Endothelial cell of umbilical vein (primary cell): Measurements from ENCODE around the gene FGF6. TPM values are rescaled to one million over a fixed set of nuclear protein-coding genes. Genes with fewer than 3 reads are reported as not detected.

ENCODE experiments used
- BruUV-seq: library from RNA; stranded (reverse); fragments of 400-500 nt; replicated peaks from 2 replicates; lab custom pipeline; 2021; lab: Mats Ljungman, UMichigan
- CTCF ChIA-PET: fragments of 300-600, 350-600 bp; sonication (Branson Sonifier 250); formaldehyde crosslinking; loops from one replicate; lab custom pipeline; 2021; ENCODE audit warnings: antibody characterized with exemption, inconsistent platforms; lab: Charles Lee
- POLR2A ChIA-PET: fragments of 300-600, 350-600 bp; sonication (Branson Sonifier 250); formaldehyde crosslinking; loops from one replicate; lab custom pipeline; 2021; ENCODE audit warnings: antibody characterized with exemption, inconsistent platforms; lab: Charles Lee
- DNase-seq: peaks from one replicate; pipeline ENCODE4 v3.0.0-alpha.2; 2011; ENCODE audit warnings: low read depth, low spot score
- FAIRE-seq: peaks from 2 replicates; lab custom pipeline; 2011; peaks lifted over from hg19 to GRCh38; lab: Jason Lieb, UNC
- H2AFZ ChIP-seq: 2 replicates; pipeline ENCODE4 v1.6.0; 2012; ENCODE audit warnings: low read depth, low read length, control low read depth, inconsistent platforms
- H3K27ac ChIP-seq: 2 replicates; pipeline ENCODE4 v1.5.1; 2011; ENCODE audit warnings: low read depth, mild to moderate bottlenecking, control low read depth, low read length, moderate library complexity; ENCODE audit not compliant: insufficient read depth
- H3K27me3 ChIP-seq, 2 experiments: 2 replicates each; pipeline versions ENCODE4 v1.6.0 to v1.6.1; 2011; ENCODE audit warnings: low read length in 2 of 2, mixed read lengths in 1 of 2; ENCODE audit not compliant: control insufficient read depth in 2 of 2, insufficient read depth in 2 of 2
- H3K36me3 ChIP-seq, 2 experiments: 2 replicates in 1 of 2; 3 replicates in 1 of 2; pipeline ENCODE4 v1.5.1; 2011; ENCODE audit warnings: low read length in 2 of 2, mild to moderate bottlenecking in 1 of 2, moderate library complexity in 1 of 2; ENCODE audit not compliant: control insufficient read depth in 2 of 2, insufficient read depth in 2 of 2; ENCODE audit errors: extremely low read depth in 1 of 2
- H3K4me1 ChIP-seq: 3 replicates; pipeline ENCODE4 v1.5.1; 2011; ENCODE audit warnings: mild to moderate bottlenecking, low read length; ENCODE audit not compliant: control insufficient read depth, insufficient read depth; ENCODE audit errors: extremely low read depth
- H3K4me2 ChIP-seq: 2 replicates; pipeline ENCODE4 v1.6.1; 2011; ENCODE audit warnings: low read length, control low read depth, mixed read lengths; ENCODE audit not compliant: insufficient read depth
- H3K4me3 ChIP-seq, 3 experiments: fragments of 200-600 bp in 1 of 3; sonication (generic), shearing (Covaris generic) in 1 of 3; replicated peaks in 1 of 3; 2 replicates each; pipeline ENCODE4 v1.5.1; 2011 to 2016; ENCODE audit warnings: control low read depth in 3 of 3, low read length in 3 of 3, mild to moderate bottlenecking in 2 of 3, inconsistent platforms in 1 of 3, low read depth in 1 of 3, moderate library complexity in 1 of 3; ENCODE audit not compliant: insufficient read depth in 1 of 3
- H3K79me2 ChIP-seq: 2 replicates; pipeline ENCODE4 v1.6.0; 2012; ENCODE audit warnings: low read length, inconsistent platforms; ENCODE audit not compliant: control insufficient read depth, insufficient read depth
- H3K9ac ChIP-seq: replicated peaks from 2 replicates; pipeline ENCODE3; 2011; ENCODE audit warnings: low read length, control low read depth; ENCODE audit not compliant: insufficient read depth; ENCODE audit errors: extremely low read depth
- H3K9me1 ChIP-seq: replicated peaks from 3 replicates; pipeline ENCODE4 v1.6.0; 2011; ENCODE audit warnings: mild to moderate bottlenecking, low read length; ENCODE audit not compliant: control insufficient read depth, insufficient read depth; ENCODE audit errors: extremely low read depth
- H3K9me3 ChIP-seq: replicated peaks from 2 replicates; pipeline ENCODE4 v1.5.1; 2012; ENCODE audit warnings: low read length, inconsistent platforms; ENCODE audit not compliant: control insufficient read depth, insufficient read depth
- H4K20me1 ChIP-seq: replicated peaks from 2 replicates; pipeline ENCODE3; 2011; ENCODE audit warnings: mild to moderate bottlenecking, low read length; ENCODE audit not compliant: control insufficient read depth, insufficient read depth; ENCODE audit errors: extremely low read depth
- EZH2 ChIP-seq: IDR thresholded peaks from 2 replicates; pipeline ENCODE4 v1.6.1; 2012; ENCODE audit warnings: borderline replicate concordance, low read depth, mild to moderate bottlenecking, moderate library complexity, low read length, inconsistent platforms; ENCODE audit not compliant: severe bottlenecking
- FOS ChIP-seq: IDR thresholded peaks from 2 replicates; pipeline ENCODE4 v1.6.1; 2011; ENCODE audit warnings: mild to moderate bottlenecking, low read length, moderate library complexity, borderline replicate concordance; ENCODE audit not compliant: insufficient read depth
- JUN ChIP-seq: IDR thresholded peaks from 2 replicates; pipeline ENCODE4 v1.6.1; 2011; ENCODE audit warnings: borderline replicate concordance, low read depth; ENCODE audit not compliant: insufficient read length, insufficient read depth
- MYC ChIP-seq: IDR thresholded peaks from one replicate; pipeline ENCODE4 v1.6.1; 2011; ENCODE audit warnings: mild to moderate bottlenecking, low read depth, low read length
- POLR2A ChIP-seq: IDR thresholded peaks from 2 replicates; pipeline ENCODE4 v1.6.1; 2012; ENCODE audit warnings: low read depth, mild to moderate bottlenecking, control low read depth, low read length
- POLR2AphosphoS5 ChIP-seq: IDR thresholded peaks from 2 replicates; pipeline ENCODE4 v1.6.1; 2012; ENCODE audit warnings: low read depth, mild to moderate bottlenecking, control low read depth, low read length, moderate library complexity; ENCODE audit not compliant: insufficient read depth
- dilution Hi-C: fragments of 300-500 bp; cut with MboI; formaldehyde crosslinking; loops from one replicate; pipeline ENCODE4 v1.15.0; 2019; ENCODE audit warnings: low sequenced_read_pairs; ENCODE audit not compliant: extremely low pct_ligation_motif_present
- intact Hi-C: fragments of 100-400 bp; cut with micrococcal nuclease; formaldehyde crosslinking; loops from one replicate; pipeline ENCODE4 v1.10.0; 2022
- polyA plus RNA-seq, 4 experiments: library from polyadenylated mRNA; depleted of rRNA in 3 of 4; stranded (reverse) in 3 of 4; unstranded in 1 of 4; fragments of >200 nt; gene quantifications; 2 replicates each; pipeline versions ENCODE4 v1.2.1 to v1.2.3, GENCODE V29; 2011 to 2012; ENCODE audit warnings: missing spikeins in 1 of 4
- total RNA-seq: library from RNA; stranded (reverse); gene quantifications from 2 replicates; pipeline ENCODE4 v1.2.3, GENCODE V29; 2021
- TF ChIP-seq, protein P1 (sequence below), 2 donors: IDR thresholded peaks; 1 replicate in 1 of 2; 2 replicates in 1 of 2; pipeline ENCODE4 v1.5.1; 2011; ENCODE audit warnings: low read length in 2 of 2, mild to moderate bottlenecking in 2 of 2, moderate library complexity in 2 of 2, control low read depth in 1 of 2, inconsistent platforms in 1 of 2, low read depth in 1 of 2; ENCODE audit not compliant: insufficient read depth in 1 of 2; ENCODE audit errors: extremely low read depth in 1 of 2
- TF ChIP-seq, protein P2 (sequence below): IDR thresholded peaks from 2 replicates; pipeline ENCODE4 v1.6.1; 2011; ENCODE audit not compliant: insufficient read depth, insufficient read length

Gene FGF6
- total and polyA plus RNA-seq, 2 donors (not counting 3 experiments of a cell fraction or from before 2014, with no cell fraction given), result not detected

GRCh38 chr12:4402996-4403395 lies 42.6 kb downstream of the FGF6 start:
- Histone ChIP-seq H2AFZ (no peak overlapping the region), H3K27ac (no peak overlapping the region), H3K27me3 (no peaks in the 10 kb centered on the region), H3K4me3 (no peak overlapping the region), H3K9me1 (no peaks in the 10 kb centered on the region), H4K20me1 (no peaks in the 10 kb centered on the region), H3K9me3 (no peaks in the 10 kb centered on the region), H3K36me3 (no peaks in the 10 kb centered on the region), H3K79me2 (no peaks in the 10 kb centered on the region), H3K4me2 (no peak overlapping the region), H3K4me1 (no peaks in the 10 kb centered on the region), H3K9ac (no peak overlapping the region)
- dilution Hi-C loops (no loop called here), intact Hi-C loops (no loop called here)
- TF ChIP-seq POLR2A (no peak), EZH2 (no peak), MYC (no peak), POLR2AphosphoS5 (no peak)
- TF ChIP-seq, protein P1, sequence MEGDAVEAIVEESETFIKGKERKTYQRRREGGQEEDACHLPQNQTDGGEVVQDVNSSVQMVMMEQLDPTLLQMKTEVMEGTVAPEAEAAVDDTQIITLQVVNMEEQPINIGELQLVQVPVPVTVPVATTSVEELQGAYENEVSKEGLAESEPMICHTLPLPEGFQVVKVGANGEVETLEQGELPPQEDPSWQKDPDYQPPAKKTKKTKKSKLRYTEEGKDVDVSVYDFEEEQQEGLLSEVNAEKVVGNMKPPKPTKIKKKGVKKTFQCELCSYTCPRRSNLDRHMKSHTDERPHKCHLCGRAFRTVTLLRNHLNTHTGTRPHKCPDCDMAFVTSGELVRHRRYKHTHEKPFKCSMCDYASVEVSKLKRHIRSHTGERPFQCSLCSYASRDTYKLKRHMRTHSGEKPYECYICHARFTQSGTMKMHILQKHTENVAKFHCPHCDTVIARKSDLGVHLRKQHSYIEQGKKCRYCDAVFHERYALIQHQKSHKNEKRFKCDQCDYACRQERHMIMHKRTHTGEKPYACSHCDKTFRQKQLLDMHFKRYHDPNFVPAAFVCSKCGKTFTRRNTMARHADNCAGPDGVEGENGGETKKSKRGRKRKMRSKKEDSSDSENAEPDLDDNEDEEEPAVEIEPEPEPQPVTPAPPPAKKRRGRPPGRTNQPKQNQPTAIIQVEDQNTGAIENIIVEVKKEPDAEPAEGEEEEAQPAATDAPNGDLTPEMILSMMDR (IDR thresholded peaks at IDR 0.05; ENCODE audit: extremely low read depth in 1 of 2, insufficient read depth in 1 of 2, low read depth in 1 of 2, low read length in 2 of 2), result no peak
- TF ChIP-seq, protein P2, sequence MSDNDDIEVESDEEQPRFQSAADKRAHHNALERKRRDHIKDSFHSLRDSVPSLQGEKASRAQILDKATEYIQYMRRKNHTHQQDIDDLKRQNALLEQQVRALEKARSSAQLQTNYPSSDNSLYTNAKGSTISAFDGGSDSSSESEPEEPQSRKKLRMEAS, result no peak
- no peak for DNase-seq
- ChIA-PET CTCF (interaction anchor here (0.5 to 0.8 kb wide), 2 partner anchors 39 to 126 kb away, joined by 3 to 4 read pairs; no protein-coding TSS in a partner anchor), POLR2A (no interaction called here)
- no peak for FAIRE-seq
- BruUV-seq, result no TSS peak

DNA sequence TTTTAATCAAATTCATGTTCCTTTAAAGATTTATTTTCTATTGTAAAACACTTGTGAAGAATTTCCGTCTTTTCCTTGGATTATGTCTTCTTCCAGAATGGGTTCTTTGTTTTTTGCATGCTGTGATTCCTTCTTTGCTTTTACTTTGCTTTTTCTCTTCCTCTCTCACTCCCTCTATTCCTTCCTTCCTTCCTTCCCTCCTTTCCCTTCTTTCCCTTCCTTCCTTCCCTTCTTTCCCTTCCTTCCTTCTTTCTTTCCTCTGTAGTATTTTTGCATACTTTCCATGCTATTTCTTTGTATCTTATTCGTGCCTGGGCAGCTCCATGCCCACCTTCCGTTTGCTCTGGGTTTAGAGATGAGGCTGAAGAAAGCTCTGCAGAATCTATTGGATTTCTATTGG lies 44.5 kb downstream of the FGF6 start:
- dilution Hi-C loops (no loop called here), intact Hi-C loops (no loop called here)
- FAIRE-seq, result no peak
- no peak overlapping the region for H2AFZ ChIP-seq
- H3K4me3 ChIP-seq, result no peak overlapping the region
- no peaks in the 10 kb centered on the region for H3K79me2 ChIP-seq
- H3K9me1 ChIP-seq, result no peaks in the 10 kb centered on the region
- BruUV-seq, result no TSS peak
- POLR2A ChIA-PET, result no interaction called here
- no peaks in the 10 kb centered on the region for H3K36me3 ChIP-seq
- H3K27ac ChIP-seq, result no peak overlapping the region
- H4K20me1 ChIP-seq, result no peaks in the 10 kb centered on the region
- no peaks in the 10 kb centered on the region for H3K27me3 ChIP-seq
- no peak for DNase-seq
- TF ChIP-seq EZH2 (no peak), JUN (no peak), POLR2AphosphoS5 (no peak), POLR2A (no peak), MYC (no peak), FOS (no peak)
- no peak overlapping the region for H3K9ac ChIP-seq
- CTCF ChIA-PET, result no interaction called here
- no peaks in the 10 kb centered on the region for H3K9me3 ChIP-seq
- no peaks in the 10 kb centered on the region for H3K4me1 ChIP-seq
- H3K4me2 ChIP-seq, result no peak overlapping the region
